Erythroblast (primary cell): ENCODE results near the gene UBE2S.

Source experiments
- DNase-seq, 2 experiments: peaks; one replicate each; lab custom pipeline; 2025; lab: John Stamatoyannopoulos, UW
- GATA1 ChIP-seq: IDR thresholded peaks from 2 replicates; pipeline ENCODE4 v1.6.1; 2011; ENCODE audit warnings: low read depth, mild to moderate bottlenecking, control low read depth, low read length, moderate library complexity
- POLR2A ChIP-seq: IDR thresholded peaks from 2 replicates; pipeline ENCODE4 v1.6.1; 2011; ENCODE audit warnings: mild to moderate bottlenecking, low read length

UBE2S gene

DNA sequence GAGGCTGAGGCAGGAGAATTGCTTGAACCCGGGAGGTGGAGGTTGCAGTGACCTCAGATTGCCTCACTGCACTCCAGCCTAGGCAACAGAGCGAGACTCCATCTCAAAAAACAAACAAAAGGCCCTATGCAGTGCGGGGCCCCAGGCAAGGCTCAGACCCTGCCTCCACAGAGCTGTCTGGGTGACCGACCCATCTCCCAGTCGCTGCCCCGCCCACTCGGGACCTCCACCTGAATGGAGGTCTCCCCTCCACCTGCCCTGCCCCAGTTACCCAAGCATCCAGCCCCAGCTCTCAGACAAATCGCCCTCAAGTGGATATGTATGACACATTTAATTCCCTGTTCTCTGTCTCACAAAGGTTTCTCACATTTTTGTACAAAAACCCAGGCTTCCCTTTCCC lies 42.3 kb downstream of the UBE2S start:
- DNase-seq: no peak
- no peak for TF ChIP-seq POLR2A
- no peak for TF ChIP-seq GATA1

- TF ChIP-seq GATA1 (no peak), POLR2A (no peak)
- DNase-seq: no peak
Observed at GRCh38 chr19:55362990-55363716, 44.4 kb downstream of the UBE2S start, which contains the start of gene GARIN5B. TSS of gene GARIN5B (minus strand) at chr19:55363260. CDS start at chr19:55363066, 194 bp downstream.

- no peak for TF ChIP-seq POLR2A
- no peak for TF ChIP-seq GATA1
- no peak for DNase-seq
Observed at GRCh38 chr19:55362174-55362989, 45.2 kb downstream of the UBE2S start.

DNA sequence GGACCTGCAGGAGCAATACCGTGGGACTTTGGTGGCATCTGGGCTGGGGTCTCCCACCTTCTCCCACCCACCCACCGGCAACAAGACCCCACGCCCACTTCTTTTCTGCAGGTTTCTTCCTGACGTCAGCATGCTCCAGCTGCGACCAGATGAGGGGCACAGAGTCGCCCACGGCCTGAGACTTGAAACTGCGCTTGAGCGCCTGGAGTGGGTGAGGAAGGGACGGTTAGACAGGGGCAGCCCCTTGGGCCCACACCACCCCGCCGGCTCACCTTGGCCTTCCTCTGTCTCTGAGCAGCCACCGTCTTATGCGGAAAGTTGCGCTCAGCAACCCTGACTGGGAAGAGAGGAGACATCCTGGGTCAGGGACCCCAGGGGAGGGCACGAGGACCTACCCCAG lies 46.7 kb downstream of the UBE2S start:
- TF ChIP-seq GATA1 (no peak), POLR2A (no peak)

GRCh38 chr19:55358943-55359908 lies 48.4 kb downstream of the UBE2S start:
- no peak for DNase-seq
- no peak for TF ChIP-seq GATA1
- TF ChIP-seq POLR2A: no peak

More for the DNA sequence above, 46.7 kb downstream of the UBE2S start:
- DNase-seq: no peak

DNA sequence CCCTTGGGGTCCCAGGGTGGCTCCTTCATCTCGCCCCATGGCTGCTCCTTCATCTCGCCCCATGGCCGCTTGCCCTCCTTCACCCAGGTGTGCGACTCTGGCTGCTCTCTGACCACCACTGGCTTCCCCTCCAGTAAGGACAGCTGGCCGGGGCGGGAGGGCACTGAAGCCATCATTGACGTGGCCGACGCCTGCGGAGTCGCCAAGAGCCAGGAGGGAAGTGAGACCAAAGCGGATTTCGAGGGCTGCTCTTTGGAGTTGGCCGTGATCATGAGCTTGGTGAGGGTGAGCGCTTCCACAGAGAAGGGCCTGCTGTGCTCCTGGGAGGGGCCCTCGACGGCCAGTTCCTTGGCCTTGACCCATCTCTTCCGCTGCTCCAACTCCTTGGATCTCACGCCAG lies 49.1 kb downstream of the UBE2S start:
- DNase-seq: no peak
- TF ChIP-seq POLR2A (no peak), GATA1 (no peak)

DNA sequence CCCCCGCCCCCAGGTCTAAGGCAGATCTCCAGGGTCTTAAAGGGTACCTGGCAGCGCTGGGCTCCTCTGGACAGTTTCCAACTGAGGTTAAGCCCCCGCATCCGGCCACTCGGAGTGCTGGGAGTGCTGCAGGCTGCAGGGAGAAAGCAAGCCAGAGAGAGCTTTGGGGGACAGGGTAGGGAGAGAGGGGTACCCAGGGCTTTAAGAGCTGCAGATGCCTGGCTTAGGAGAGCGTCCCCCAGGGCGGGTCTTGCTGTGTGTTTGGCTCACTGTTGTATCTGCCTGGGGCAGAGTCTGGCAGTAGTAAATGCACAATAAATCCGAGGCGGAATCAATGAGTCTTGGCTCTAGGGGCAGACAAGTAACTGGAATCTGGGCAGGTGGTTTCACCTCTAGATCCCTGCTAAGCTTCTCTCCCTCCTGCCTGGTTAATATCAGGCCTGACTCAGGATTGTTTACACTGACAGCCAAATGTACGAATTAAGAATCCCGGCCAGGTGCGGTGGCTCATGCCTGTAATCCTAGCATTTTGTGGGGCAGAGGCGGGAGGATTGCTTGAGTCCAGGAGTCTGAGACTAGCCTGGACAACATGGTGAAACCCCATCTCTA lies 52.3 kb downstream of the UBE2S start:
- TF ChIP-seq GATA1 (no peak), POLR2A (no peak)
- DNase-seq: no peak

DNA sequence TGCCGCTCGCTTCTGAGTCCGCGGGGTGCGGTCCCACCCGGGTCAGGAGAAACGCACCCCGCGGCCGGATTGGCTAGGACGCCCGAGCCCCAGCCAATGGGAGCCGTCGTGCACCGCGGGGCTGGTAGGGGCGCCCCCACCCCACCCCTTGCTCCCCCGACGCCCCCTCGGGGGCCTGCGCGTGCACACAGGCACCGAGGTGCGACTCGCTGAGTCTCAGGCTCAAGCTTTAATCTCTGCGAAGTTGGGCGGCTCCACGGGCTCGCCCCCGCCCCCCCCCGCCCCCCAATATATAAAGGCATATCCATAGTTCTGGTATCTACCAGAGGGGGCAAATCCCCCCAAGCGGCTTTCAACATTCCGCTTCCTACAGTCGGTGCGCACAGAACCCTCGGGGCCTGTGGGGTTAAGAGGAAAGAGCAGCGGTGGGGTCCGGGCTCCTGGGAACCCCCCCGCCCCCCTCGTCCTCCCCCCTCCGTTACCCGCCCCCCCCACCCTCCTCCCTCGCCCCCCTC lies 52.8 kb downstream of the UBE2S start, which contains the start of gene COX6B2:
COX6B2 (minus strand) TSS at position 22 of the 515 bp plus-strand sequence. CDS start 198 bp downstream, outside the sequence.
- TF ChIP-seq POLR2A (no peak), GATA1 (no peak)
- peak in 1 of 2 experiments; percentile 31 for DNase-seq

DNA sequence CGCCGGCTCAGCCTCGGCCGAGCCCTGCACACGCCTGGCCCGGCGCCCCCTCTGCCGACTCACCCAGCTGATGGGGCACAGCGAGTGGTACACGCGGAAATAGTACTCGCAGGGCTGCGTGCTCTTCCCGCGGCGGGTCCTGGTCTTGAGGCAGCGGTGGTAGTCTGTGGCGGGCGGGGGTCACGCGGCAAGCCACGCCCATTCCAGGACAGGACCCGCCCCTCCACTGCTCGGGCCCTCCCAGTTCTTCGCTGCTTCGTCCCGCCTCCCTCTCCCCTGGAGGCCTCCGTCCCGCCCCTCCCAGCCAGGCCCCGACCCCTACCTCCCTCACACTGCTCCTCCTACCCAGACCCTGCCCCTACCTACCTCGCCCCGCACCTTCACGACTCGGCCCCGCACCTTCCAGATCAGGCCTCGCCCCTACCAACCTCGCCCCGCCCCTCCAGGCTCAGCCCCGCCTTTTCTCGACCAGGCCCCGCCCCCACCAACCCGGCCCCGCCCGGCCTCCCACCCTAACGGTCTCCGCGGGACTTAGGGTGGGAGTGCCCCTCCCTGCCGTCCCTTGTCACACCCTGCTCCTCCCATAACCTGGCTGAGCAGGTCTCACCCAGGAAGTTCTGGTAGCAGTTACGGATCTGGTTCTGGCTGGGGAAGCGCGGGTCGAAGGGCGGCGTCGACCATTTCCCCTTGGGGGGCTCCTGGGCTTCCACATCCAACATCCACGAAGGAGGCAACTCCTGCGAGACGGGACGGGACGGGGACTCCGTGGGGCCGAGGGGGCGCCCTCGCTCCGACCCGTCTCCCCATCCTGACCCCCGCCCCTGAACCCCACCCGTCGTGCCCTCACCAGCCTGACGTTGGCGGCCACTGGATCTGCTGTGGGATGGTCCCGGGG lies 53.5 kb downstream of the UBE2S start:
- DNase-seq: peak; percentile 77 to 84
- no peak for TF ChIP-seq GATA1
- TF ChIP-seq POLR2A: no peak

- TF ChIP-seq GATA1 (no peak), POLR2A (no peak)
- DNase-seq: no peak
Observed at GRCh38 chr19:55353356-55353802, 54.2 kb downstream of the UBE2S start.

GRCh38 chr19:55352549-55353145 lies 54.9 kb downstream of the UBE2S start:
- no peak for DNase-seq
- TF ChIP-seq GATA1: no peak
- TF ChIP-seq POLR2A: no peak
